K562 (cell line): ENCODE data around the gene INSM2. TPM values are rescaled to one million over a fixed set of nuclear protein-coding genes. Genes with fewer than 3 reads are reported as not detected.
A peak's percentile ranks its signal among the peaks of the same experiment; 100 is the strongest.

Experiments used
- ATAC-seq: fragments of 200-7000 bp; cut with Tn5 transposase; 3 replicates; pipeline ENCODE4 v1.9.1; 2020; ENCODE audit warnings: moderate library complexity
- BruUV-seq: library from RNA; stranded (reverse); fragments of 400-500 nt; replicated peaks from 2 replicates; lab custom pipeline; 2021; lab: Mats Ljungman, UMichigan
- CTCF ChIA-PET: fragments of 300-600 bp; formaldehyde crosslinking; extraction: SDS; loops from one replicate; lab custom pipeline; 2021; ENCODE audit warnings: low intra/inter-chr PET ratio; lab: Yijun Ruan, JAX
- POLR2A ChIA-PET: fragments of 300-600, 350-650 bp; sonication (Branson Sonifier 250); formaldehyde crosslinking; extraction: SDS; loops from one replicate; lab custom pipeline; 2021; ENCODE audit warnings: antibody characterized with exemption, inconsistent platforms; lab: Yijun Ruan, JAX
- DNase-seq, 4 experiments: peaks; one replicate each; pipeline versions ENCODE4 v3.0.0 to v3.0.0-alpha.2; 2011 to 2018; ENCODE audit warnings: low spot score in 3 of 4, mixed read lengths in 3 of 4; ENCODE audit errors: extremely low read depth in 1 of 4
- FAIRE-seq: peaks from 2 replicates; lab custom pipeline; 2011; peaks lifted over from hg19 to GRCh38; lab: Jason Lieb, UNC
- H2AFZ ChIP-seq: 2 replicates; pipeline ENCODE4 v1.6.0; 2011; ENCODE audit warnings: low read depth, low read length, control low read depth, inconsistent platforms
- H3K27ac ChIP-seq: fragments of 200-600 bp; 3 replicates; pipeline ENCODE4 v1.8.0; 2011; ENCODE audit warnings: low read depth, mild to moderate bottlenecking, control low read depth, inconsistent platforms, low read length, moderate library complexity, mixed read lengths; ENCODE audit errors: extremely low read depth
- H3K27me3 ChIP-seq, 2 experiments: fragments of 300-600 bp in 1 of 2; 2 replicates in 1 of 2; 3 replicates in 1 of 2; pipeline versions ENCODE4 v1.6.0 to v1.8.0; 2011; ENCODE audit warnings: inconsistent platforms in 2 of 2, low read length in 2 of 2, mild to moderate bottlenecking in 1 of 2, mixed read lengths in 1 of 2, moderate library complexity in 1 of 2; ENCODE audit not compliant: control insufficient read depth in 2 of 2, insufficient read depth in 2 of 2
- H3K36me3 ChIP-seq: fragments of 300-600 bp; 3 replicates; pipeline ENCODE4 v1.8.0; 2011; ENCODE audit warnings: mild to moderate bottlenecking, low read length, inconsistent platforms; ENCODE audit not compliant: control insufficient read depth, insufficient read depth
- H3K4me1 ChIP-seq, 2 experiments: fragments of 200-600 bp in 1 of 2; replicated peaks in 1 of 2; 2 replicates in 1 of 2; 3 replicates in 1 of 2; pipeline versions ENCODE4 v1.5.1 to v1.8.0; 2011; ENCODE audit warnings: inconsistent platforms in 2 of 2, low read length in 2 of 2, mild to moderate bottlenecking in 1 of 2, mixed read lengths in 1 of 2, moderate library complexity in 1 of 2; ENCODE audit not compliant: control insufficient read depth in 2 of 2, insufficient read depth in 2 of 2
- H3K4me2 ChIP-seq: 2 replicates; pipeline ENCODE4 v1.6.1; 2011; ENCODE audit warnings: low read length, control low read depth, inconsistent platforms, mixed read lengths; ENCODE audit not compliant: insufficient read depth
- H3K4me3 ChIP-seq: fragments of 200-600 bp; sonication (generic), shearing (Covaris generic); 2 replicates; pipeline ENCODE4 v1.5.1; 2016; ENCODE audit warnings: control low read depth, inconsistent platforms
- H3K79me2 ChIP-seq: fragments of 200-600 bp; 3 replicates; pipeline ENCODE4 v1.8.0; 2011; ENCODE audit warnings: low read length, inconsistent platforms; ENCODE audit not compliant: control insufficient read depth, insufficient read depth
- H3K9ac ChIP-seq, 2 experiments: 2 replicates each; pipeline versions ENCODE4 v1.6.0 to v1.6.1; 2011; ENCODE audit warnings: low read depth in 2 of 2, low read length in 2 of 2, control low read depth in 1 of 2, inconsistent platforms in 1 of 2, mild to moderate bottlenecking in 1 of 2, mixed read lengths in 1 of 2; ENCODE audit not compliant: insufficient read depth in 1 of 2
- H3K9me1 ChIP-seq: one replicate; pipeline ENCODE4 v1.6.0; 2011; ENCODE audit warnings: inconsistent platforms, mild to moderate bottlenecking, low read length, moderate library complexity; ENCODE audit not compliant: control insufficient read depth, insufficient read depth
- H3K9me3 ChIP-seq: replicated peaks from 2 replicates; pipeline ENCODE4 v1.5.1; 2011; ENCODE audit warnings: low read depth, low read length, inconsistent platforms; ENCODE audit not compliant: control insufficient read depth, insufficient read depth
- H4K20me1 ChIP-seq: replicated peaks from 2 replicates; pipeline ENCODE4 v1.6.1; 2011; ENCODE audit warnings: low read length, inconsistent platforms, mixed read lengths; ENCODE audit not compliant: control insufficient read depth, insufficient read depth
- CEBPB ChIP-seq: fragments of 450-650 bp; IDR thresholded peaks from 2 replicates; pipeline ENCODE4 v1.6.1; 2016; ENCODE audit warnings: missing genetic modification characterization, missing compliant biosample characterization
- DDX20 ChIP-seq: fragments of 450-650 bp; IDR thresholded peaks from 2 replicates; pipeline ENCODE4 v1.6.1; 2016; ENCODE audit warnings: missing genetic modification characterization, low read depth, mild to moderate bottlenecking, missing compliant biosample characterization, moderate library complexity
- RB1 ChIP-seq: fragments of 450-650 bp; IDR thresholded peaks from 2 replicates; pipeline ENCODE4 v1.6.1; 2017; ENCODE audit warnings: low read depth, mild to moderate bottlenecking
- SAFB2 ChIP-seq: fragments of 200-400 bp; formaldehyde crosslinking; IDR thresholded peaks from 2 replicates; pipeline ENCODE4 v1.6.1; 2018; ENCODE audit warnings: borderline replicate concordance, low read length, low read depth, moderate library complexity; ENCODE audit not compliant: severe bottlenecking
- TAF9B ChIP-seq: fragments of 450-650 bp; IDR thresholded peaks from 2 replicates; pipeline ENCODE4 v1.6.1; 2018; ENCODE audit warnings: mild to moderate bottlenecking; ENCODE audit not compliant: partially characterized antibody
- WGBS: fragments of 100-300 bp; shearing (Covaris generic); methylation state at CpG from one replicate; pipeline ENCODE4 v1.1.6; 2016; ENCODE audit warnings: low coverage, mixed read lengths; ENCODE audit not compliant: insufficient coverage; ENCODE audit errors: missing lambda C conversion rate; 5-methylcytosine and 5-hydroxymethylcytosine counted together
- in situ Hi-C: fragments of 300-500 bp; cut with MboI; formaldehyde crosslinking; loops from 4 replicates; pipeline ENCODE4 v1.15.0; 2018; ENCODE audit warnings: inconsistent platforms, mixed read lengths
- intact Hi-C: fragments of 100-400 bp; cut with micrococcal nuclease; formaldehyde crosslinking; loops from 2 replicates; pipeline ENCODE4 v1.14.2; 2022
- polyA plus RNA-seq, 8 experiments: library from polyadenylated mRNA; depleted of rRNA in 4 of 8; stranded (reverse) in 5 of 8; unstranded in 3 of 8; fragments of >200 nt; fragmentation: Nextera tagmentation in 2 of 8; fragmentation: Illumina TruSeq in 1 of 8; extraction: Ambion mirVana in 2 of 8; extraction: Trizol in 1 of 8; gene quantifications; 2 replicates each; pipeline versions ENCODE4 v1.2.1 to v1.2.3, GENCODE V29; 2011 to 2014; ENCODE audit warnings: inconsistent platforms in 1 of 8, missing spikeins in 1 of 8
- total RNA-seq, 7 experiments: library from RNA; depleted of rRNA in 6 of 7; stranded (reverse); fragments of >200 nt in 6 of 7; fragmentation: Illumina TruSeq in 2 of 7; extraction: Trizol in 2 of 7; gene quantifications; 2 replicates each; pipeline versions ENCODE4 v1.2.1 to v1.2.3, GENCODE V29; 2011 to 2021; ENCODE audit warnings: low replicate concordance in 1 of 7
- TF ChIP-seq, protein P1 (sequence below): fragments of 250-450 bp; sonication (Bioruptor Pico); IDR thresholded peaks from 2 replicates; pipeline ENCODE4 v1.5.0; 2021

Gene INSM2
- total and polyA plus RNA-seq, 9 of the 15 experiments (the other 6 are each of a cell fraction or from before 2014, with no cell fraction given): not detected

DNA sequence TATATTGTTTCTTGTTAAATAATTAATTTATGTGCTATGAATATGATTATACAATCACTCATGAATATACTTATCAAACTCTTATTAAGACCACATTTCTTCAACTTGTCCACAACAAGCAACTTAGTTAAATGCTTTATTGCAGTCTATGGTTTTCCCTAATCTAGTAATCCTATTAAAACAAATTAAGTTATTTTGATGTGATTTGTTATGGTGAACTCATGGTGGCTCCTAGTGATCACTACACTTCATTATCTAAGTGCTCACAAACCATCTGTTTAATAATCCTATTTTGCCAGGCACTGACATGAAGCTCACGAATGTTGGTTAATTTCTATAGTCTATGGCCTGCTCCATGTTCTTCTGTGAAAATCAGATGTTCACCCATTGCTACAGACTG is 42.9 kb downstream of the INSM2 start:
- Histone ChIP-seq H3K27me3 (no peaks in the 10 kb centered on the region), H3K4me3 (no peak overlapping the region), H3K9ac (no peak overlapping the region), H3K27ac (no peak overlapping the region), H3K9me3 (no peaks in the 10 kb centered on the region), H3K4me1 (no peaks in the 10 kb centered on the region), H4K20me1 (no peaks in the 10 kb centered on the region), H2AFZ (no peak overlapping the region), H3K36me3 (no peaks in the 10 kb centered on the region), H3K79me2 (no peaks in the 10 kb centered on the region), H3K9me1 (no peaks in the 10 kb centered on the region), H3K4me2 (no peak overlapping the region)
- TF ChIP-seq, protein P1, sequence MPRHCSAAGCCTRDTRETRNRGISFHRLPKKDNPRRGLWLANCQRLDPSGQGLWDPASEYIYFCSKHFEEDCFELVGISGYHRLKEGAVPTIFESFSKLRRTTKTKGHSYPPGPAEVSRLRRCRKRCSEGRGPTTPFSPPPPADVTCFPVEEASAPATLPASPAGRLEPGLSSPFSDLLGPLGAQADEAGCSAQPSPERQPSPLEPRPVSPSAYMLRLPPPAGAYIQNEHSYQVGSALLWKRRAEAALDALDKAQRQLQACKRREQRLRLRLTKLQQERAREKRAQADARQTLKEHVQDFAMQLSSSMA (CRISPR knock-in tag): no peak
- no peak for TF ChIP-seq DDX20 (tag)
- no peak for TF ChIP-seq TAF9B
- no peak for TF ChIP-seq SAFB2
- ChIA-PET CTCF (no interaction called here), POLR2A (no interaction called here)
- WGBS: 0% methylated on average over 1 of the region's 1 CpG
- ATAC-seq (no peak), DNase-seq (no peak), FAIRE-seq (no peak)
- BruUV-seq: no TSS peak
- in situ Hi-C loops (no loop called here), intact Hi-C loops (no loop called here)

DNA sequence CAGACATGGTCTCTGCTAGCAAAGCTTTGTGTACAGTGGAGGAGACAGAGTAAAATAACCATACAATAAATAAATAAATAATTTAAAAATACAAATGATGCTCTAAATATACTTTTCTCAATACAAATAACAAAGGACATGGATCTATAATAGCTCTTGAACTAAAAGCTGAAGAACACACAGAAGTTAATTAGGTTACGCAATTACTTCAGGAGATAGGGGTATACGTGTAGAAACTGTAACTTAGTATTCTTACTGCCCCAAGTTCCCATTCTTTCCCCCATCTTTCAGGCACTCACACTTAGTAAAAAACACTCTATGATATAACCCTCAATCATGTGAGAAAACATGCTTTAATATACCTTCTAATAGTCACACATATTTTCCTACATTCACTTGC is 44.2 kb downstream of the INSM2 start:
- in situ Hi-C loops: no loop called here
- no peaks in the 10 kb centered on the region for H3K9me3 ChIP-seq
- no peaks in the 10 kb centered on the region for H4K20me1 ChIP-seq
- no peaks in the 10 kb centered on the region for H3K9me1 ChIP-seq
- FAIRE-seq: no peak
- H3K27ac ChIP-seq: no peak overlapping the region
- no peak for ATAC-seq
- no peak overlapping the region for H2AFZ ChIP-seq
- WGBS: 74% methylated on average over 2 of the region's 2 CpGs
- no peak overlapping the region for H3K4me2 ChIP-seq
- no peaks in the 10 kb centered on the region for H3K79me2 ChIP-seq
- no peak overlapping the region for H3K4me3 ChIP-seq
- CTCF ChIA-PET: no interaction called here
- POLR2A ChIA-PET: no interaction called here
- H3K27me3 ChIP-seq: no peaks in the 10 kb centered on the region
- no peaks in the 10 kb centered on the region for H3K4me1 ChIP-seq
- intact Hi-C loops: no loop called here
- no TSS peak for BruUV-seq
- H3K9ac ChIP-seq: no peak overlapping the region
- no peaks in the 10 kb centered on the region for H3K36me3 ChIP-seq
- no peak for DNase-seq
- TF ChIP-seq RB1 (no peak), CEBPB (tag) (peak; percentile 54; the same call in 1 of the 2 replicates)
